ENCODE data around the gene USF1. TPM values are rescaled to one million over a fixed set of nuclear protein-coding genes. Genes with fewer than 3 reads are reported as not detected.
"Not testable (repeated sequence)": the region's sequence is repeated elsewhere in the genome, so short reads cannot be mapped to it uniquely, and the experiment has no call there.

Gene USF1
- total RNA-seq, 1 experiment from 2014 or later = 75.4 TPM

- intact Hi-C loops (cut with micrococcal nuclease; ENCODE audit: unreplicated experiment) = no loop called here
- CTCF ChIA-PET = interaction anchor here (0.6 to 2.6 kb wide), 2 partner anchors 11 to 203 kb away, joined by 4 to 6 read pairs; partner anchors contain the start of gene F11R
- H3K4me1 Mint-ChIP-seq (ENCODE audit: low read depth, unreplicated experiment) = peaks cover 12% of the 10 kb centered on the region
- H3K27me3 Mint-ChIP-seq (ENCODE audit: unreplicated experiment) = no peaks in the 10 kb centered on the region
- H3K27ac Mint-ChIP-seq (ENCODE audit: unreplicated experiment) = peak overlapping the region; percentile 1
- no peak for DNase-seq
- H3K9me3 Mint-ChIP-seq (ENCODE audit: low read depth, unreplicated experiment) = no peaks in the 10 kb centered on the region
- no TSS peak for BruUV-seq (replicated peaks)
- no peak for TF ChIP-seq CTCF (IDR thresholded peaks at IDR 0.05; ENCODE audit: unreplicated experiment)
- H3K36me3 Mint-ChIP-seq (ENCODE audit: insufficient read depth, unreplicated experiment) = no peaks in the 10 kb centered on the region
- no peak overlapping the region for H3K4me3 Mint-ChIP-seq (ENCODE audit: low read depth, unreplicated experiment)
Observed at GRCh38 chr1:161032409-161032808, 13.4 kb downstream of the USF1 start.

- Mint-ChIP-seq H3K9me3 (ENCODE audit: low read depth, unreplicated experiment) (no peaks in the 10 kb centered on the region), H3K4me1 (ENCODE audit: low read depth, unreplicated experiment) (peaks cover 9% of the 10 kb centered on the region), H3K27ac (ENCODE audit: unreplicated experiment) (no peak overlapping the region), H3K36me3 (ENCODE audit: insufficient read depth, unreplicated experiment) (no peaks in the 10 kb centered on the region), H3K27me3 (ENCODE audit: unreplicated experiment) (no peaks in the 10 kb centered on the region), H3K4me3 (ENCODE audit: low read depth, unreplicated experiment) (no peak overlapping the region)
- intact Hi-C loops (cut with micrococcal nuclease; ENCODE audit: unreplicated experiment) = no loop called here
- BruUV-seq (replicated peaks) = no TSS peak
- no peak for TF ChIP-seq CTCF (IDR thresholded peaks at IDR 0.05; ENCODE audit: unreplicated experiment)
- DNase-seq = no peak
- CTCF ChIA-PET = interaction anchor here (0.6 to 2.6 kb wide), 2 partner anchors 11 to 203 kb away, joined by 4 to 6 read pairs; partner anchors contain the start of gene F11R
Observed at GRCh38 chr1:161031874-161032273, 13.9 kb downstream of the USF1 start.

- intact Hi-C loops (cut with micrococcal nuclease; ENCODE audit: unreplicated experiment); H3K4me3 Mint-ChIP-seq (ENCODE audit: low read depth, unreplicated experiment); BruUV-seq (replicated peaks); H3K9me3 Mint-ChIP-seq (ENCODE audit: low read depth, unreplicated experiment); H3K36me3 Mint-ChIP-seq (ENCODE audit: insufficient read depth, unreplicated experiment); H3K27me3 Mint-ChIP-seq (ENCODE audit: unreplicated experiment); H3K27ac Mint-ChIP-seq (ENCODE audit: unreplicated experiment); CTCF ChIA-PET; DNase-seq: not testable (repeated sequence)
- peaks cover 21% of the 10 kb centered on the region for H3K4me1 Mint-ChIP-seq (ENCODE audit: low read depth, unreplicated experiment)
Observed at GRCh38 chr1:161029466-161029865, 16.3 kb downstream of the USF1 start.

- not testable (repeated sequence) for H3K27ac Mint-ChIP-seq (ENCODE audit: unreplicated experiment)
Observed at GRCh38 chr1:161026954-161027353, 18.8 kb downstream of the USF1 start.

GRCh38 chr1:161022432-161022831 is 23.3 kb downstream of the USF1 start:
- peak overlapping the region; percentile 94 for H3K27ac Mint-ChIP-seq (ENCODE audit: unreplicated experiment)
- peaks cover 48% of the 10 kb centered on the region for H3K4me1 Mint-ChIP-seq (ENCODE audit: low read depth, unreplicated experiment)
- H3K27me3 Mint-ChIP-seq (ENCODE audit: unreplicated experiment); BruUV-seq (replicated peaks); DNase-seq; H3K9me3 Mint-ChIP-seq (ENCODE audit: low read depth, unreplicated experiment); intact Hi-C loops (cut with micrococcal nuclease; ENCODE audit: unreplicated experiment): not testable (repeated sequence)
- H3K36me3 Mint-ChIP-seq (ENCODE audit: insufficient read depth, unreplicated experiment) = peaks cover 52% of the 10 kb centered on the region
- CTCF ChIA-PET = interaction anchor here (0.6 to 2.3 kb wide), 3 partner anchors 27 to 59 kb away, joined by 3 to 9 read pairs (median 3); no protein-coding TSS in a partner anchor
- H3K4me3 Mint-ChIP-seq (ENCODE audit: low read depth, unreplicated experiment) = peak overlapping the region; percentile 91

More at GRCh38 chr1:161026954-161027353, 18.8 kb downstream of the USF1 start:
- H3K4me3 Mint-ChIP-seq (ENCODE audit: low read depth, unreplicated experiment); H3K36me3 Mint-ChIP-seq (ENCODE audit: insufficient read depth, unreplicated experiment); H3K27me3 Mint-ChIP-seq (ENCODE audit: unreplicated experiment); DNase-seq; BruUV-seq (replicated peaks); H3K9me3 Mint-ChIP-seq (ENCODE audit: low read depth, unreplicated experiment); intact Hi-C loops (cut with micrococcal nuclease; ENCODE audit: unreplicated experiment): not testable (repeated sequence)
- peaks cover 20% of the 10 kb centered on the region for H3K4me1 Mint-ChIP-seq (ENCODE audit: low read depth, unreplicated experiment)
- CTCF ChIA-PET = interaction anchor here (0.6 to 0.8 kb wide), 3 partner anchors 21 to 262 kb away, joined by 3 to 5 read pairs (median 4); no protein-coding TSS in a partner anchor

GRCh38 chr1:161021970-161022353 is 23.8 kb downstream of the USF1 start:
- BruUV-seq (replicated peaks) = no TSS peak
- Mint-ChIP-seq H3K9me3 (ENCODE audit: low read depth, unreplicated experiment) (no peaks in the 10 kb centered on the region), H3K27me3 (ENCODE audit: unreplicated experiment) (no peaks in the 10 kb centered on the region), H3K4me3 (ENCODE audit: low read depth, unreplicated experiment) (peak overlapping the region; percentile 91), H3K4me1 (ENCODE audit: low read depth, unreplicated experiment) (peaks cover 52% of the 10 kb centered on the region), H3K27ac (ENCODE audit: unreplicated experiment) (peak overlapping the region; percentile 94), H3K36me3 (ENCODE audit: insufficient read depth, unreplicated experiment) (peaks cover 52% of the 10 kb centered on the region)
- CTCF ChIA-PET = interaction anchor here (0.8 to 2.8 kb wide), 7 partner anchors 9 to 75 kb away, joined by 3 to 35 read pairs (median 6); partner anchors contain the start of gene TSTD1
- intact Hi-C loops (cut with micrococcal nuclease; ENCODE audit: unreplicated experiment) = no loop called here
- no peak for DNase-seq
- no peak for TF ChIP-seq CTCF (IDR thresholded peaks at IDR 0.05; ENCODE audit: unreplicated experiment)
